SK-N-SH (cell line): ENCODE results near the gene TMOD2. TPM values are rescaled to one million over a fixed set of nuclear protein-coding genes. Genes with fewer than 3 reads are reported as not detected.

ENCODE experiments used
- CTCF ChIA-PET: fragments of 300-600, 350-600 bp; formaldehyde crosslinking; extraction: SDS; loops from one replicate; lab custom pipeline; 2021; lab: Yijun Ruan, JAX
- POLR2A ChIA-PET: fragments of 350-600 bp; sonication (Branson Sonifier 250); formaldehyde crosslinking; extraction: SDS; loops from one replicate; lab custom pipeline; 2020; ENCODE audit warnings: antibody characterized with exemption, inconsistent platforms; lab: Yijun Ruan, JAX
- DNase-seq: peaks from one replicate; pipeline ENCODE4 v3.0.0; 2012
- H2AFZ ChIP-seq: fragments of 200-600 bp; sonication (generic); 2 replicates; pipeline ENCODE4 v1.8.1; 2016; ENCODE audit warnings: antibody characterized with exemption, mild to moderate bottlenecking, low read depth
- H3F3A ChIP-seq: fragments of 200-600 bp; sonication (generic); replicated peaks from 2 replicates; pipeline ENCODE3; 2016; ENCODE audit warnings: antibody characterized with exemption, mild to moderate bottlenecking; ENCODE audit not compliant: insufficient read depth
- H3K27ac ChIP-seq, 2 experiments: fragments of 200-500 bp in 1 of 2; fragments of 200-600 bp in 1 of 2; sonication (Bioruptor generic) in 1 of 2; sonication (generic), shearing (Covaris generic) in 1 of 2; 2 replicates each; pipeline versions ENCODE4 v1.5.1 to v1.6.1; 2014 to 2016; ENCODE audit warnings: low read depth in 2 of 2, inconsistent platforms in 1 of 2, low read length in 1 of 2, mild to moderate bottlenecking in 1 of 2, mixed read lengths in 1 of 2
- H3K27me3 ChIP-seq: fragments of 200-600 bp; sonication (generic), shearing (Covaris generic); 2 replicates; pipeline ENCODE4 v1.6.1; 2016; ENCODE audit warnings: mixed run types; ENCODE audit not compliant: insufficient read depth
- H3K36me3 ChIP-seq, 2 experiments: fragments of 200-500 bp in 1 of 2; fragments of 200-600 bp in 1 of 2; sonication (Bioruptor generic) in 1 of 2; sonication (generic) in 1 of 2; replicated peaks in 1 of 2; 2 replicates each; pipeline versions ENCODE3 to v1.5.1; 2014 to 2016; ENCODE audit warnings: low read length in 1 of 2, mild to moderate bottlenecking in 1 of 2; ENCODE audit not compliant: insufficient read depth in 2 of 2, control insufficient read depth in 1 of 2
- H3K4me1 ChIP-seq, 2 experiments: fragments of 200-500 bp in 1 of 2; fragments of 200-600 bp in 1 of 2; sonication (Bioruptor generic) in 1 of 2; sonication (generic), shearing (Covaris generic) in 1 of 2; 2 replicates each; pipeline versions ENCODE4 v1.5.1 to v1.6.1; 2014 to 2016; ENCODE audit warnings: low read depth in 1 of 2, low read length in 1 of 2, mixed run types in 1 of 2; ENCODE audit not compliant: insufficient read depth in 2 of 2, control insufficient read depth in 1 of 2
- H3K4me2 ChIP-seq: fragments of 200-600 bp; sonication (generic), shearing (Covaris generic); 2 replicates; pipeline ENCODE4 v1.6.1; 2017; ENCODE audit warnings: mixed run types
- H3K4me3 ChIP-seq, 2 experiments: fragments of 200-500 bp in 1 of 2; fragments of 200-600 bp in 1 of 2; sonication (Bioruptor generic) in 1 of 2; sonication (generic), shearing (Covaris generic) in 1 of 2; 2 replicates each; pipeline versions ENCODE4 v1.5.1 to v1.8.1; 2014 to 2016; ENCODE audit warnings: low read depth in 2 of 2, inconsistent platforms in 1 of 2, low read length in 1 of 2, mild to moderate bottlenecking in 1 of 2, mixed read lengths in 1 of 2, moderate library complexity in 1 of 2
- H3K79me2 ChIP-seq: fragments of 200-600 bp; sonication (generic); 2 replicates; pipeline ENCODE4 v1.8.1; 2017; ENCODE audit warnings: mild to moderate bottlenecking; ENCODE audit not compliant: insufficient read depth
- H3K9ac ChIP-seq: fragments of 200-600 bp; sonication (generic); 2 replicates; pipeline ENCODE4 v1.6.1; 2017; ENCODE audit warnings: mixed run types
- H3K9me2 ChIP-seq: fragments of 200-600 bp; sonication (generic); 2 replicates; pipeline ENCODE4 v1.6.1; 2017; ENCODE audit warnings: mixed run types
- H3K9me3 ChIP-seq: fragments of 200-600 bp; sonication (generic); 2 replicates; pipeline ENCODE4 v1.6.1; 2017; ENCODE audit warnings: mixed run types, mild to moderate bottlenecking, moderate library complexity
- H4K20me1 ChIP-seq: fragments of 200-600 bp; sonication (generic); 2 replicates; pipeline ENCODE4 v1.6.1; 2017; ENCODE audit warnings: mild to moderate bottlenecking, mixed run types; ENCODE audit not compliant: insufficient read depth
- CTCF ChIP-seq: fragments of 200-600 bp; sonication (generic); IDR thresholded peaks from 2 replicates; pipeline ENCODE4 v1.6.1; 2017; ENCODE audit warnings: antibody characterized with exemption, mild to moderate bottlenecking, moderate library complexity
- ELF1 ChIP-seq: IDR thresholded peaks from 2 replicates; pipeline ENCODE4 v1.4.0; 2012
- EP300 ChIP-seq, 2 experiments: IDR thresholded peaks; 2 replicates each; pipeline versions ENCODE4 v1.4.0 to v1.6.1; 2012; ENCODE audit warnings: borderline replicate concordance in 1 of 2, low read depth in 1 of 2, low read length in 1 of 2
- EZH2phosphoT487 ChIP-seq: fragments of 200-600 bp; sonication (generic); IDR thresholded peaks from 2 replicates; pipeline ENCODE4 v1.6.1; 2017; ENCODE audit warnings: low read depth, mixed run types, mild to moderate bottlenecking, antibody characterized with exemption, moderate library complexity, borderline replicate concordance
- FOSL2 ChIP-seq: IDR thresholded peaks from 2 replicates; pipeline ENCODE4 v1.4.0; 2012; ENCODE audit warnings: low read depth, mild to moderate bottlenecking, moderate library complexity, borderline replicate concordance
- GABPA ChIP-seq: IDR thresholded peaks from 2 replicates; pipeline ENCODE4 v1.4.0; 2012; ENCODE audit warnings: low read depth, mild to moderate bottlenecking
- GATA2 ChIP-seq: sonication (generic); formaldehyde crosslinking; IDR thresholded peaks from 2 replicates; pipeline ENCODE4 v1.5.0; 2020; ENCODE audit warnings: mild to moderate bottlenecking, missing genetic modification reagents
- IRF3 ChIP-seq: fragments of 150-350 bp; IDR thresholded peaks from 2 replicates; pipeline ENCODE4 v1.6.1; 2016; ENCODE audit warnings: mild to moderate bottlenecking, low read depth, low read length
- JUND ChIP-seq: IDR thresholded peaks from 2 replicates; pipeline ENCODE4 v1.4.0; 2012
- MAX ChIP-seq: IDR thresholded peaks from 2 replicates; pipeline ENCODE4 v1.4.0; 2012; ENCODE audit warnings: low read depth
- MEF2A ChIP-seq: IDR thresholded peaks from 2 replicates; pipeline ENCODE4 v1.4.0; 2012; ENCODE audit warnings: low read depth, borderline replicate concordance
- NRF1 ChIP-seq: IDR thresholded peaks from 2 replicates; pipeline ENCODE4 v1.6.1; 2012; ENCODE audit warnings: low read depth, mild to moderate bottlenecking, low read length
- PBX3 ChIP-seq: IDR thresholded peaks from 2 replicates; pipeline ENCODE4; 2012
- POLR2AphosphoS5 ChIP-seq: IDR thresholded peaks from 2 replicates; pipeline ENCODE4 v1.6.1; 2012; ENCODE audit warnings: low read depth, low read length
- RAD21 ChIP-seq: IDR thresholded peaks from 2 replicates; pipeline ENCODE4 v1.6.1; 2012; ENCODE audit warnings: mild to moderate bottlenecking, low read length
- RCOR1 ChIP-seq: fragments of 150-350 bp; IDR thresholded peaks from 2 replicates; pipeline ENCODE4 v1.6.1; 2017; ENCODE audit warnings: antibody characterized with exemption, low read length
- REST ChIP-seq: IDR thresholded peaks from 2 replicates; pipeline ENCODE4 v1.6.1; 2012; ENCODE audit warnings: mild to moderate bottlenecking, low read depth, low read length, moderate library complexity
- SIN3A ChIP-seq: IDR thresholded peaks from 2 replicates; pipeline ENCODE4 v1.6.1; 2012; ENCODE audit warnings: low read depth, mild to moderate bottlenecking, low read length, moderate library complexity, borderline replicate concordance
- SMC3 ChIP-seq: IDR thresholded peaks from 2 replicates; pipeline ENCODE4 v1.6.1; 2012; ENCODE audit warnings: low read depth, low read length, improper control_type of control experiment
- TAF1 ChIP-seq: IDR thresholded peaks from 2 replicates; pipeline ENCODE4 v1.6.1; 2012; ENCODE audit warnings: low read depth, mild to moderate bottlenecking, low read length, moderate library complexity, borderline replicate concordance
- TEAD4 ChIP-seq: IDR thresholded peaks from 2 replicates; pipeline ENCODE4 v1.4.0; 2012; ENCODE audit warnings: mild to moderate bottlenecking, borderline replicate concordance; ENCODE audit not compliant: insufficient read depth
- USF2 ChIP-seq: fragments of 150-350 bp; IDR thresholded peaks from 2 replicates; pipeline ENCODE4 v1.6.1; 2017; ENCODE audit warnings: antibody characterized with exemption, low read length, low read depth, borderline replicate concordance
- YY1 ChIP-seq: IDR thresholded peaks from 2 replicates; pipeline ENCODE4 v1.4.0; 2012; ENCODE audit warnings: low read depth, mild to moderate bottlenecking
- WGBS: methylation state at CpG from one replicate; pipeline ENCODE4 v1.1.6; 2017; ENCODE audit warnings: low lambda C conversion rate; 5-methylcytosine and 5-hydroxymethylcytosine counted together
- polyA plus RNA-seq, 3 experiments: library from polyadenylated mRNA; depleted of rRNA; stranded (reverse); fragments of >200 nt; gene quantifications; 2 replicates each; pipeline ENCODE4 v1.2.3, GENCODE V29; 2012

The TMOD2 gene
- polyA plus RNA-seq, 1 of the 3 experiments (the other 2 are of a cell fraction), result 2.7 TPM

- H3K4me2 ChIP-seq, result peak within 1 kb of the TSS; percentile 79
- peaks cover 7 to 16% of the 10 kb centered on the region in 2 experiments; a peak in 3 of 4 replicates for H3K4me1 ChIP-seq
- peak; percentile 70; the same call in 1 of the 2 replicates for TF ChIP-seq YY1
- no peak for TF ChIP-seq JUND
- TF ChIP-seq SIN3A, result no peak; the same call in 1 of the 2 replicates
- TF ChIP-seq PBX3, result no peak
- peak; percentile 96 for TF ChIP-seq POLR2AphosphoS5
- no peak for TF ChIP-seq GATA2 (CRISPR knock-in tag)
- TF ChIP-seq IRF3, result no peak
- no peak for TF ChIP-seq CTCF
- TF ChIP-seq ELF1, result peak; percentile 60; the same call in 1 of the 2 replicates
- TF ChIP-seq MAX, result no peak
- no peak for TF ChIP-seq MEF2A
- TF ChIP-seq EZH2phosphoT487, result no peak
- TF ChIP-seq RAD21, result no peak
- TF ChIP-seq USF2, result no peak
- TF ChIP-seq TEAD4, result no peak
- no peak for TF ChIP-seq REST
- TF ChIP-seq GABPA, result no peak
- TF ChIP-seq EP300 (IDR thresholded peaks at IDR 0.05; ENCODE audit: borderline replicate concordance in 1 of 2, low read depth in 1 of 2, low read length in 1 of 2), result peak in 1 of 2 experiments; percentile 3; a peak in 1 of 4 replicates
- no peak for TF ChIP-seq FOSL2
- TF ChIP-seq TAF1, result peak; percentile 51; the same call in 1 of the 2 replicates
- TF ChIP-seq SMC3, result no peak
- no peak for TF ChIP-seq RCOR1
- peak; percentile 72 for TF ChIP-seq NRF1
- peaks cover 12% of the 10 kb centered on the region for H3F3A ChIP-seq
- CTCF ChIA-PET, result interaction anchor here (0.6 to 1.0 kb wide), 2 partner anchors 30 to 137 kb away, joined by 3 read pairs; no protein-coding TSS in a partner anchor
- no peaks in the 10 kb centered on the region for H3K9me3 ChIP-seq
- peaks cover 0 to 4% of the 10 kb centered on the region in 2 experiments for H3K36me3 ChIP-seq
- no peaks in the 10 kb centered on the region for H3K9me2 ChIP-seq
- H3K27ac ChIP-seq, result peak within 1 kb of the TSS; percentile 76 to 79
- H3K79me2 ChIP-seq, result peaks cover 52% of the 10 kb centered on the region
- H2AFZ ChIP-seq, result peak within 1 kb of the TSS; percentile 27
- 6% methylated on average over 23 of the region's 89 CpGs for WGBS
- H3K27me3 ChIP-seq, result no peaks in the 10 kb centered on the region
- peak within 1 kb of the TSS; percentile 84 for H3K9ac ChIP-seq
- peak within 1 kb of the TSS; percentile 66 to 75 for H3K4me3 ChIP-seq
- H4K20me1 ChIP-seq, result peaks cover 39% of the 10 kb centered on the region
- POLR2A ChIA-PET, result interaction anchor here (1.5 kb wide), 1 partner anchor 9 kb away, joined by 6 read pairs; no protein-coding TSS in a partner anchor
- DNase-seq, result peak; percentile 95
Observed at GRCh38 chr15:51829376-51830275, 78.2 kb downstream of the TMOD2 start, which contains the start of gene TMOD3. Gene TMOD3 (plus strand): TSS chr15:51829653. CDS start chr15:51862885, 33,232 bp downstream.
